Measurements from ENCODE around the gene RPS26. TPM values are rescaled to one million over a fixed set of nuclear protein-coding genes. Genes with fewer than 3 reads are reported as not detected.

RPS26 gene
- total and polyA plus RNA-seq, 9 donors: 84.2 to 522 (median 255) TPM

DNA sequence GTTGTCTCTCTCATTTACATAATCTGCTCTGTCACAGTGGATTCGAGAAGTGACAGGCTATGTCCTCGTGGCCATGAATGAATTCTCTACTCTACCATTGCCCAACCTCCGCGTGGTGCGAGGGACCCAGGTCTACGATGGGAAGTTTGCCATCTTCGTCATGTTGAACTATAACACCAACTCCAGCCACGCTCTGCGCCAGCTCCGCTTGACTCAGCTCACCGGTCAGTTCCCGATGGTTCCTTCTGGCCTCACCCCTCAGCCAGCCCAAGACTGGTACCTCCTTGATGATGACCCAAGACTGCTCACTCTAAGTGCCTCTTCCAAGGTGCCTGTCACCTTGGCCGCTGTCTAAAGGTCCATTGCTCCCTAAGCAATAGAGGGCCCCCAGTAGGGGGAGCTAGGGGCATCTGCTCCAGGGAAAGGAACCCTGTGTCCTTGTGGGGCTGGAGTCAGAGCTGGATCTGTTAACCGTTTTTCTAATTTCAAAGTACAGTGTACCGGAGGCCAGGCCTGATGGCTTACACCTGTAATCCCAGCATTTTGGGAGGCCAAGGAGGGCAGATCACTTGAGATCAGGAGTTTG, 43.3 kb downstream of the RPS26 start:
- peaks cover 15% of the 10 kb centered on the region for H3K27me3 ChIP-seq (ENCODE audit: control insufficient read depth, insufficient read depth, low read length)
- peaks cover 32% of the 10 kb centered on the region for H3K4me1 ChIP-seq (ENCODE audit: control insufficient read depth, insufficient read depth, low read length)
- H3K36me3 ChIP-seq (ENCODE audit: control insufficient read depth, insufficient read depth, low read length): peaks cover 45% of the 10 kb centered on the region
- WGBS (ENCODE audit: insufficient coverage): 87% methylated on average over 13 of the region's 15 CpGs
- no peak for DNase-seq
- H3K4me3 ChIP-seq (ENCODE audit: low read length): no peak overlapping the region
- H3K27ac ChIP-seq (ENCODE audit: low read length): no peak overlapping the region
- H3K9me3 ChIP-seq (replicated peaks; ENCODE audit: control insufficient read depth, low read depth, low read length): no peaks in the 10 kb centered on the region

DNA sequence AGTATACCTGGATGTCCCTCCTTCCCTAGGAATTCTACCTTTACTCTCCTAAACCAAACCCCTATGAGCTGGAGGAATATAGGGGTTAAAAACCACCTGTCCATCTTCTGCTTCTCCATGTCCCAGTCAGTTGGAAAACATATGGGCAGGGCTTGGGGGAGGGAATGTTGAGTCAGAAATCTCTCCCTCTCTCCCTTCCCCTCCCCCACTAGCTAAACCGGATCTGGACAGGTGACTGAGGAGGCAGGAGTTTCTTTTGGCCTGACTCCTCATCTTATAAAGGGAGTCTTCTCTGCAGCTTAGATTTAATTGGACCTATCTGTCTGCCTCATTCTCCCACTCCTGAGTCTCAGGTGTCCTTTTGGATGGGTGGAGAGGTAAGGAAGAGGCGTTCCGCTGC, 44.4 kb downstream of the RPS26 start:
- H3K27ac ChIP-seq (ENCODE audit: low read length): no peak overlapping the region
- no peak for DNase-seq
- WGBS (ENCODE audit: insufficient coverage): no CpG with 5 or more reads among the region's 3 CpGs
- H3K4me1 ChIP-seq (ENCODE audit: control insufficient read depth, insufficient read depth, low read length): peaks cover 25% of the 10 kb centered on the region
- H3K27me3 ChIP-seq (ENCODE audit: control insufficient read depth, insufficient read depth, low read length): peaks cover 4% of the 10 kb centered on the region
- H3K9me3 ChIP-seq (replicated peaks; ENCODE audit: control insufficient read depth, low read depth, low read length): no peaks in the 10 kb centered on the region
- H3K36me3 ChIP-seq (ENCODE audit: control insufficient read depth, insufficient read depth, low read length): peaks cover 45% of the 10 kb centered on the region
- no peak overlapping the region for H3K4me3 ChIP-seq (ENCODE audit: low read length)

DNA sequence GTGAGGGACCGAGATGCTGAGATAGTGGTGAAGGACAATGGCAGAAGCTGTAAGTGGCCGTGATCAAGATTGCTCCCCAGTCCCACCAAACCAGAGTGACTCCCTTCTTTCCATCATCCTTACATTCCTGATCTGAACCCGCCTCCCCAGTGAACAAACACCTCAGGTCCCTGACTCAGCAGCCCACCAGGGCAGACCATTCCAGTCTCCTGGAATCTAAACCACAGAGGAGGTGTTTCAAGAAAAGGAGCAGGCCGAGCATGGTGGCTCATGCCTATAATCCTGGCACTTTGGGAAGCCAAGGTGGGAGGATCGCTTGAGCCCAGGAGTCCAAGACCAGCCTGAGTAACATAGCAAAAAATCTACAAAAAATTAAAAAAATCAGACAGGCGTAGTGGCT, 44.9 kb downstream of the RPS26 start:
- H3K27me3 ChIP-seq (ENCODE audit: control insufficient read depth, insufficient read depth, low read length): no peaks in the 10 kb centered on the region
- H3K4me1 ChIP-seq (ENCODE audit: control insufficient read depth, insufficient read depth, low read length): peaks cover 25% of the 10 kb centered on the region
- WGBS (ENCODE audit: insufficient coverage): 88% methylated on average over 4 of the region's 6 CpGs
- no peak overlapping the region for H3K4me3 ChIP-seq (ENCODE audit: low read length)
- DNase-seq: no peak
- H3K9me3 ChIP-seq (replicated peaks; ENCODE audit: control insufficient read depth, low read depth, low read length): no peaks in the 10 kb centered on the region
- peaks cover 45% of the 10 kb centered on the region for H3K36me3 ChIP-seq (ENCODE audit: control insufficient read depth, insufficient read depth, low read length)
- H3K27ac ChIP-seq (ENCODE audit: low read length): no peak overlapping the region

DNA sequence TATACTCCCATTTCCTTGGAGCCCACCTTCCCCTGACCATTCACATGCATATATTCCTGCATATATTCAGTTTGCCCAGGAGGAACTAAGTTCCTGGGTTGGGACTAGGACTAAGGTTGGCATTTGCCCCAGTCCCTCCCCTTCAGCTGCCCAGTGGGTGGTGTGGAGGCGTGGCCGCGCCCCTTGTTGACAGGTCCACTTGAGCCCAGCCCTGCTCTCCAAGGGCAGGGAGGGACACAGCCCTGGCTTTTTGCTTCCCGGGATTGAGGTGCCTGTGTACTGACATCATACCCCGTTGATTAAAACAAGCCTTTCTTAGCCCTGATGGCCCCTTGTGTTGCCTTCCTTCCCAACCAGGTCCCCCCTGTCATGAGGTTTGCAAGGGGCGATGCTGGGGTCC, 45.5 kb downstream of the RPS26 start:
- no peak for DNase-seq
- Histone ChIP-seq H3K4me3 (ENCODE audit: low read length) (no peak overlapping the region), H3K9me3 (replicated peaks; ENCODE audit: control insufficient read depth, low read depth, low read length) (no peaks in the 10 kb centered on the region), H3K4me1 (ENCODE audit: control insufficient read depth, insufficient read depth, low read length) (peaks cover 24% of the 10 kb centered on the region), H3K36me3 (ENCODE audit: control insufficient read depth, insufficient read depth, low read length) (peaks cover 45% of the 10 kb centered on the region), H3K27ac (ENCODE audit: low read length) (peak overlapping the region; percentile 21), H3K27me3 (ENCODE audit: control insufficient read depth, insufficient read depth, low read length) (no peaks in the 10 kb centered on the region)
- WGBS (ENCODE audit: insufficient coverage): 64% methylated on average over 2 of the region's 6 CpGs

Other genes with a start within 250 kb of the RPS26 start
- 81.6 TPM for gene SARNP, start 224.2 kb upstream of the RPS26 start, total RNA-seq
- 100 to 1,000 TPM in 1 of 8 donors, 10 to 100 TPM in 7; 66.6 to 104 (median 81.0) TPM for gene SARNP, start 224.2 kb upstream of the RPS26 start, polyA plus RNA-seq (ENCODE audit: insufficient read depth in 1 of 8, insufficient read length in 8 of 8, low replicate concordance in 1 of 8)
- 17.0 TPM for gene ORMDL2, start 223.9 kb upstream of the RPS26 start, total RNA-seq
- 10 to 100 TPM; 13.5 to 19.3 (median 17.4) TPM for gene ORMDL2, start 223.9 kb upstream of the RPS26 start, polyA plus RNA-seq (ENCODE audit: insufficient read depth in 1 of 8, insufficient read length in 8 of 8, low replicate concordance in 1 of 8)
- gene DNAJC14, start 212.3 kb upstream of the RPS26 start, total RNA-seq: 25.1 TPM
- 10 to 100 TPM; 17.3 to 25.9 (median 23.3) TPM for gene DNAJC14, start 212.3 kb upstream of the RPS26 start, polyA plus RNA-seq (ENCODE audit: insufficient read depth in 1 of 8, insufficient read length in 8 of 8, low replicate concordance in 1 of 8)
- 2.7 TPM for gene MMP19, start 199.0 kb upstream of the RPS26 start, total RNA-seq
- 1 to 10 TPM; 1.0 to 2.9 (median 1.9) TPM for gene MMP19, start 199.0 kb upstream of the RPS26 start, polyA plus RNA-seq (ENCODE audit: insufficient read depth in 1 of 8, insufficient read length in 8 of 8, low replicate concordance in 1 of 8)
- 22.2 TPM for gene PYM1, start 114.0 kb upstream of the RPS26 start, total RNA-seq
- gene PYM1, start 114.0 kb upstream of the RPS26 start, polyA plus RNA-seq (ENCODE audit: insufficient read depth in 1 of 8, insufficient read length in 8 of 8, low replicate concordance in 1 of 8): 10 to 100 TPM; 22.1 to 26.8 (median 23.8) TPM
- 13.3 TPM for gene DGKA, start 110.8 kb upstream of the RPS26 start, total RNA-seq
- gene DGKA, start 110.8 kb upstream of the RPS26 start, polyA plus RNA-seq (ENCODE audit: insufficient read depth in 1 of 8, insufficient read length in 8 of 8, low replicate concordance in 1 of 8): 10 to 100 TPM; 10.8 to 29.6 (median 15.7) TPM
- 0.62 TPM for gene PMEL, start 75.9 kb upstream of the RPS26 start, total RNA-seq
- 10 to 100 TPM in 1 of 8 donors, 1 to 10 TPM in 6, under 1 TPM in 1; 0.72 to 16.2 (median 1.3) TPM for gene PMEL, start 75.9 kb upstream of the RPS26 start, polyA plus RNA-seq (ENCODE audit: insufficient read depth in 1 of 8, insufficient read length in 8 of 8, low replicate concordance in 1 of 8)
- gene CDK2, start 75.1 kb upstream of the RPS26 start, total RNA-seq: 20.8 TPM
- gene CDK2, start 75.1 kb upstream of the RPS26 start, polyA plus RNA-seq (ENCODE audit: insufficient read depth in 1 of 8, insufficient read length in 8 of 8, low replicate concordance in 1 of 8): 10 to 100 TPM; 24.9 to 34.4 (median 31.4) TPM
- gene RAB5B, start 67.8 kb upstream of the RPS26 start, total RNA-seq: 62.1 TPM
- gene RAB5B, start 67.8 kb upstream of the RPS26 start, polyA plus RNA-seq (ENCODE audit: insufficient read depth in 1 of 8, insufficient read length in 8 of 8, low replicate concordance in 1 of 8): 100 to 1,000 TPM; 108 to 116 (median 113) TPM
- gene SUOX, start 44.6 kb upstream of the RPS26 start, total RNA-seq: 19.3 TPM
- 10 to 100 TPM; 13.1 to 18.0 (median 14.5) TPM for gene SUOX, start 44.6 kb upstream of the RPS26 start, polyA plus RNA-seq (ENCODE audit: insufficient read depth in 1 of 8, insufficient read length in 8 of 8, low replicate concordance in 1 of 8)
- gene IKZF4, start 20.9 kb upstream of the RPS26 start, total RNA-seq: 2.2 TPM
- 1 to 10 TPM; 5.0 to 8.7 (median 7.1) TPM for gene IKZF4, start 20.9 kb upstream of the RPS26 start, polyA plus RNA-seq (ENCODE audit: insufficient read depth in 1 of 8, insufficient read length in 8 of 8, low replicate concordance in 1 of 8)
- gene ERBB3, start 38.2 kb downstream of the RPS26 start, total RNA-seq: 126 TPM
- gene ERBB3, start 38.2 kb downstream of the RPS26 start, polyA plus RNA-seq (ENCODE audit: insufficient read depth in 1 of 8, insufficient read length in 8 of 8, low replicate concordance in 1 of 8): 100 to 1,000 TPM; 116 to 224 (median 149) TPM
- gene PA2G4, start 62.6 kb downstream of the RPS26 start, total RNA-seq: 97.2 TPM
- gene PA2G4, start 62.6 kb downstream of the RPS26 start, polyA plus RNA-seq (ENCODE audit: insufficient read depth in 1 of 8, insufficient read length in 8 of 8, low replicate concordance in 1 of 8): 100 to 1,000 TPM in 7 of 8 donors, 10 to 100 TPM in 1; 97.8 to 128 (median 119) TPM
- gene RPL41, start 74.7 kb downstream of the RPS26 start, total RNA-seq: 9,217 TPM
- gene RPL41, start 74.7 kb downstream of the RPS26 start, polyA plus RNA-seq (ENCODE audit: insufficient read depth in 1 of 8, insufficient read length in 8 of 8, low replicate concordance in 1 of 8): 1,000 to 10,000 TPM; 4,607 to 7,530 (median 5,394) TPM
- gene ZC3H10, start 76.3 kb downstream of the RPS26 start, total RNA-seq: 4.2 TPM
- 1 to 10 TPM; 4.1 to 7.7 (median 4.8) TPM for gene ZC3H10, start 76.3 kb downstream of the RPS26 start, polyA plus RNA-seq (ENCODE audit: insufficient read depth in 1 of 8, insufficient read length in 8 of 8, low replicate concordance in 1 of 8)
- 63.7 TPM for gene ESYT1, start 86.3 kb downstream of the RPS26 start, total RNA-seq
- gene ESYT1, start 86.3 kb downstream of the RPS26 start, polyA plus RNA-seq (ENCODE audit: insufficient read depth in 1 of 8, insufficient read length in 8 of 8, low replicate concordance in 1 of 8): 10 to 100 TPM; 75.3 to 90.9 (median 86.2) TPM
- gene MYL6B, start 110.7 kb downstream of the RPS26 start, total RNA-seq: 682 TPM
- gene MYL6B, start 110.7 kb downstream of the RPS26 start, polyA plus RNA-seq (ENCODE audit: insufficient read depth in 1 of 8, insufficient read length in 8 of 8, low replicate concordance in 1 of 8): 1,000 to 10,000 TPM in 2 of 8 donors, 100 to 1,000 TPM in 6; 543 to 1,374 (median 850) TPM
- gene MYL6, start 116.4 kb downstream of the RPS26 start, total RNA-seq: 1,791 TPM
- gene MYL6, start 116.4 kb downstream of the RPS26 start, polyA plus RNA-seq (ENCODE audit: insufficient read depth in 1 of 8, insufficient read length in 8 of 8, low replicate concordance in 1 of 8): 1,000 to 10,000 TPM; 1,431 to 2,233 (median 1,647) TPM
- gene SMARCC2, start 147.6 kb downstream of the RPS26 start, total RNA-seq: 46.8 TPM
- gene SMARCC2, start 147.6 kb downstream of the RPS26 start, polyA plus RNA-seq (ENCODE audit: insufficient read depth in 1 of 8, insufficient read length in 8 of 8, low replicate concordance in 1 of 8): 10 to 100 TPM; 53.3 to 71.7 (median 55.9) TPM
- 47.5 TPM for gene RNF41, start 180.0 kb downstream of the RPS26 start, total RNA-seq
- 10 to 100 TPM; 35.5 to 49.3 (median 44.1) TPM for gene RNF41, start 180.0 kb downstream of the RPS26 start, polyA plus RNA-seq (ENCODE audit: insufficient read depth in 1 of 8, insufficient read length in 8 of 8, low replicate concordance in 1 of 8)
- 24.1 TPM for gene NABP2, start 182.4 kb downstream of the RPS26 start, total RNA-seq
- gene NABP2, start 182.4 kb downstream of the RPS26 start, polyA plus RNA-seq (ENCODE audit: insufficient read depth in 1 of 8, insufficient read length in 8 of 8, low replicate concordance in 1 of 8): 10 to 100 TPM; 16.1 to 23.6 (median 20.3) TPM
- gene SLC39A5, start 188.1 kb downstream of the RPS26 start, total RNA-seq: 0.35 TPM
- 10 to 100 TPM in 1 of 8 donors, 1 to 10 TPM in 2, under 1 TPM in 5; 0.32 to 18.5 (median 0.63) TPM for gene SLC39A5, start 188.1 kb downstream of the RPS26 start, polyA plus RNA-seq (ENCODE audit: insufficient read depth in 1 of 8, insufficient read length in 8 of 8, low replicate concordance in 1 of 8)
- gene ANKRD52, start 216.5 kb downstream of the RPS26 start, total RNA-seq: 8.6 TPM
- 10 to 100 TPM; 16.4 to 22.6 (median 18.9) TPM for gene ANKRD52, start 216.5 kb downstream of the RPS26 start, polyA plus RNA-seq (ENCODE audit: insufficient read depth in 1 of 8, insufficient read length in 8 of 8, low replicate concordance in 1 of 8)
- 18.9 TPM for gene COQ10A, start 225.0 kb downstream of the RPS26 start, total RNA-seq
- 10 to 100 TPM; 13.4 to 34.4 (median 19.0) TPM for gene COQ10A, start 225.0 kb downstream of the RPS26 start, polyA plus RNA-seq (ENCODE audit: insufficient read depth in 1 of 8, insufficient read length in 8 of 8, low replicate concordance in 1 of 8)